ENCODE data around the gene IQCM. TPM values are rescaled to one million over a fixed set of nuclear protein-coding genes. Genes with fewer than 3 reads are reported as not detected.

The IQCM gene
- total and polyA plus RNA-seq, 2 donors: not detected

GRCh38 chr4:149752729-149753128 is 62.9 kb downstream of the IQCM start:
- 82% methylated on average over 2 of the region's 2 CpGs for WGBS
- Histone ChIP-seq H3K36me3 (ENCODE audit: insufficient read depth) (no peaks in the 10 kb centered on the region), H3K4me1 (ENCODE audit: insufficient read depth) (no peaks in the 10 kb centered on the region), H3K4me3 (ENCODE audit: low read depth, low read length) (no peak overlapping the region), H3K27ac (ENCODE audit: low read depth) (no peak overlapping the region)
- DNase-seq (ENCODE audit: extremely low spot score): no peak

- WGBS: 75% methylated on average over 4 of the region's 4 CpGs
- no peaks in the 10 kb centered on the region for H3K4me1 ChIP-seq (ENCODE audit: insufficient read depth)
- no peak overlapping the region for H3K4me3 ChIP-seq (ENCODE audit: low read depth, low read length)
- no peaks in the 10 kb centered on the region for H3K36me3 ChIP-seq (ENCODE audit: insufficient read depth)
- no peak overlapping the region for H3K27ac ChIP-seq (ENCODE audit: low read depth)
- DNase-seq (ENCODE audit: extremely low spot score): no peak
Observed at GRCh38 chr4:149751174-149751573, 64.5 kb downstream of the IQCM start.

- 47% methylated on average over 1 of the region's 1 CpG for WGBS
- Histone ChIP-seq H3K36me3 (ENCODE audit: insufficient read depth) (no peaks in the 10 kb centered on the region), H3K4me1 (ENCODE audit: insufficient read depth) (no peaks in the 10 kb centered on the region), H3K4me3 (ENCODE audit: low read depth, low read length) (no peak overlapping the region), H3K27ac (ENCODE audit: low read depth) (no peak overlapping the region)
- no peak for DNase-seq (ENCODE audit: extremely low spot score)
Observed at GRCh38 chr4:149749784-149750183, 65.9 kb downstream of the IQCM start.

- Histone ChIP-seq H3K4me1 (ENCODE audit: insufficient read depth) (no peaks in the 10 kb centered on the region), H3K4me3 (ENCODE audit: low read depth, low read length) (no peak overlapping the region), H3K36me3 (ENCODE audit: insufficient read depth) (no peaks in the 10 kb centered on the region), H3K27ac (ENCODE audit: low read depth) (no peak overlapping the region)
- DNase-seq (ENCODE audit: extremely low spot score): no peak
- 85% methylated on average over 2 of the region's 2 CpGs for WGBS
Observed at GRCh38 chr4:149747646-149748045, 68.0 kb downstream of the IQCM start.

- DNase-seq (ENCODE audit: extremely low spot score): no peak
- whole genome bisulfite sequencing: 77% methylated on average over 1 of the region's 1 CpG
- Histone ChIP-seq H3K27ac (ENCODE audit: low read depth) (no peak overlapping the region), H3K4me1 (ENCODE audit: insufficient read depth) (no peaks in the 10 kb centered on the region), H3K4me3 (ENCODE audit: low read depth, low read length) (no peak overlapping the region), H3K36me3 (ENCODE audit: insufficient read depth) (no peaks in the 10 kb centered on the region)
Observed at GRCh38 chr4:149746276-149746675, 69.4 kb downstream of the IQCM start.

- H3K4me3 ChIP-seq (ENCODE audit: low read depth, low read length): no peak overlapping the region
- H3K27ac ChIP-seq (ENCODE audit: low read depth): no peak overlapping the region
- H3K36me3 ChIP-seq (ENCODE audit: insufficient read depth): no peaks in the 10 kb centered on the region
- H3K4me1 ChIP-seq (ENCODE audit: insufficient read depth): no peaks in the 10 kb centered on the region
- no peak for DNase-seq (ENCODE audit: extremely low spot score)
- WGBS: 65% methylated on average over 1 of the region's 1 CpG
Observed at GRCh38 chr4:149741186-149741831, 74.3 kb downstream of the IQCM start.

GRCh38 chr4:149738156-149738555 is 77.5 kb downstream of the IQCM start:
- Histone ChIP-seq H3K27ac (ENCODE audit: low read depth) (no peak overlapping the region), H3K36me3 (ENCODE audit: insufficient read depth) (no peaks in the 10 kb centered on the region), H3K4me3 (ENCODE audit: low read depth, low read length) (no peak overlapping the region), H3K4me1 (ENCODE audit: insufficient read depth) (no peaks in the 10 kb centered on the region)
- 78% methylated on average over 7 of the region's 7 CpGs for WGBS
- DNase-seq (ENCODE audit: extremely low spot score): no peak

GRCh38 chr4:149735796-149736195 is 79.8 kb downstream of the IQCM start:
- no peaks in the 10 kb centered on the region for H3K4me1 ChIP-seq (ENCODE audit: insufficient read depth)
- DNase-seq (ENCODE audit: extremely low spot score): no peak
- H3K36me3 ChIP-seq (ENCODE audit: insufficient read depth): no peaks in the 10 kb centered on the region
- WGBS: 89% methylated on average over 3 of the region's 3 CpGs
- H3K4me3 ChIP-seq (ENCODE audit: low read depth, low read length): no peak overlapping the region
- H3K27ac ChIP-seq (ENCODE audit: low read depth): no peak overlapping the region

- Histone ChIP-seq H3K4me1 (ENCODE audit: insufficient read depth) (no peaks in the 10 kb centered on the region), H3K36me3 (ENCODE audit: insufficient read depth) (no peaks in the 10 kb centered on the region), H3K4me3 (ENCODE audit: low read depth, low read length) (no peak overlapping the region), H3K27ac (ENCODE audit: low read depth) (no peak overlapping the region)
- 99% methylated on average over 1 of the region's 1 CpG for WGBS
- no peak for DNase-seq (ENCODE audit: extremely low spot score)
Observed at GRCh38 chr4:149728444-149728843, 87.2 kb downstream of the IQCM start.

GRCh38 chr4:149727663-149728062 is 88.0 kb downstream of the IQCM start:
- no peak overlapping the region for H3K4me3 ChIP-seq (ENCODE audit: low read depth, low read length)
- H3K36me3 ChIP-seq (ENCODE audit: insufficient read depth): no peaks in the 10 kb centered on the region
- 56% methylated on average over 1 of the region's 1 CpG for WGBS
- no peaks in the 10 kb centered on the region for H3K4me1 ChIP-seq (ENCODE audit: insufficient read depth)
- no peak for DNase-seq (ENCODE audit: extremely low spot score)
- H3K27ac ChIP-seq (ENCODE audit: low read depth): no peak overlapping the region

GRCh38 chr4:149723065-149723464 is 92.6 kb downstream of the IQCM start:
- no peaks in the 10 kb centered on the region for H3K36me3 ChIP-seq (ENCODE audit: insufficient read depth)
- H3K27ac ChIP-seq (ENCODE audit: low read depth): no peak overlapping the region
- WGBS: 87% methylated on average over 2 of the region's 2 CpGs
- DNase-seq (ENCODE audit: extremely low spot score): no peak
- H3K4me3 ChIP-seq (ENCODE audit: low read depth, low read length): no peak overlapping the region
- H3K4me1 ChIP-seq (ENCODE audit: insufficient read depth): no peaks in the 10 kb centered on the region

GRCh38 chr4:149719806-149720205 is 95.8 kb downstream of the IQCM start:
- H3K4me3 ChIP-seq (ENCODE audit: low read depth, low read length): no peak overlapping the region
- H3K27ac ChIP-seq (ENCODE audit: low read depth): no peak overlapping the region
- no peak for DNase-seq (ENCODE audit: extremely low spot score)
- H3K4me1 ChIP-seq (ENCODE audit: insufficient read depth): no peaks in the 10 kb centered on the region
- 69% methylated on average over 1 of the region's 1 CpG for WGBS
- H3K36me3 ChIP-seq (ENCODE audit: insufficient read depth): no peaks in the 10 kb centered on the region

- no peak overlapping the region for H3K4me3 ChIP-seq (ENCODE audit: low read depth, low read length)
- H3K4me1 ChIP-seq (ENCODE audit: insufficient read depth): no peaks in the 10 kb centered on the region
- H3K36me3 ChIP-seq (ENCODE audit: insufficient read depth): no peaks in the 10 kb centered on the region
- DNase-seq (ENCODE audit: extremely low spot score): no peak
- H3K27ac ChIP-seq (ENCODE audit: low read depth): no peak overlapping the region
Observed at GRCh38 chr4:149719357-149719756, 96.3 kb downstream of the IQCM start.

- DNase-seq (ENCODE audit: extremely low spot score): no peak
- H3K27ac ChIP-seq (ENCODE audit: low read depth): no peak overlapping the region
- no peak overlapping the region for H3K4me3 ChIP-seq (ENCODE audit: low read depth, low read length)
- H3K36me3 ChIP-seq (ENCODE audit: insufficient read depth): no peaks in the 10 kb centered on the region
- 74% methylated on average over 3 of the region's 3 CpGs for WGBS
- H3K4me1 ChIP-seq (ENCODE audit: insufficient read depth): no peaks in the 10 kb centered on the region
Observed at GRCh38 chr4:149718500-149718899, 97.1 kb downstream of the IQCM start.

GRCh38 chr4:149716728-149717127 is 98.9 kb downstream of the IQCM start:
- no peak overlapping the region for H3K4me3 ChIP-seq (ENCODE audit: low read depth, low read length)
- no peaks in the 10 kb centered on the region for H3K36me3 ChIP-seq (ENCODE audit: insufficient read depth)
- no peak for DNase-seq (ENCODE audit: extremely low spot score)
- H3K4me1 ChIP-seq (ENCODE audit: insufficient read depth): no peaks in the 10 kb centered on the region
- H3K27ac ChIP-seq (ENCODE audit: low read depth): no peak overlapping the region
- WGBS: 95% methylated on average over 1 of the region's 1 CpG
